ENCODE results near the gene TRAPPC12. TPM values are rescaled to one million over a fixed set of nuclear protein-coding genes. Genes with fewer than 3 reads are reported as not detected.
A peak's percentile ranks its signal among the peaks of the same experiment; 100 is the strongest.

The TRAPPC12 gene
- total RNA-seq, 1 donor from 2014 or later, result 173 TPM

DNA sequence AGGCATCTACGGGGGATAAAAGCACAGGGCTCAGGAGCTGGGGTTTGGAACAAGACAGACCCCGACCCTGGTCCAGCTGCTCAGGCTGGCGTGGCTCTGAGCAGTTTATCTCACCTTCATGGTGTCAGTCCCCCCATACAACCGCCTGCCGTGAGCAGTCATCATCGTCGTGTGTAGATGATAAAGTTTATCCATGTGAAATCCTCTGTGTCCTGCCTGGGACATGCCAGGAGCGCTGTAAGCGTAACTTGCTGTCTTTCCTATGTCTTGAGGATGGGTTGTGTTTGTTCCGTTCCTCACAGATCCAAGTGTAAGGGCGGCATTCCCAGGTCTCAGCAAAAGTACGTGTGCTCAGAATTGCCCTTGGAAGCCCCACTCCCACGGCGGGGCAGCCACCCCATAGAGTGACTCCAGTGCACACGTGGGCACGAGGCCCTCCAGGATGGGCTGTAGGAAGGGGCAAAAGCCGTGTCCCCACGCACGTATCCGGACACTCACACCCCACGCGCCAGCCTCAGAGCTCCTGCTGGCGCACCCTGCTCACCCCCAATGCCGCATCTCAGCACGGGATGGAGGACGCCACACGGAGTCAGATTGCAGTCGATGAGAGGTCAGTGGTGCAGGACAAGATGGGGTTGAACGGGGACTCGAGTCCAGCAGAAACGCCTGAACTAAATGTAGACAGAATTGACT is 88.9 kb downstream of the TRAPPC12 start:
- DNase-seq (ENCODE audit: low spot score), result no peak

DNA sequence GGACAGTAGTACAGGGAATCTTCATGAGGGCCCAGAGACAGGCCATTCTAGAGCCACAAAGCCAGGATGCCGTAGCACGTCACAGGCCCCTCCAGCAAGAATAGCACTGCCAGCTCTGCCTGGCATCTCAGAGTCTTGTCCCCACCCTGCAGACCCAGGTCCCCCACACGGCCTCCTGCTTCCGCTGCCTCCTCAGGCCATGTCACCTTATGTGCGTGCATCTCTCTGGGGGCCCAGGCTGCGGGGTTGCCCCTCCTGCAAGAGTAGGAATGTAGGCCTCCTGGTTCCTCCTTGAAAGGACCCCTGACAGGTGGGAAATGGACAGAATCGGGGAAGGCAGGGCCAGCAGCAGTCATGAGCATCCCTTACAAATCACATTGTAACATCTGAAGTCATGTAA is 90.0 kb downstream of the TRAPPC12 start:
- no peak for DNase-seq (ENCODE audit: low spot score)

DNA sequence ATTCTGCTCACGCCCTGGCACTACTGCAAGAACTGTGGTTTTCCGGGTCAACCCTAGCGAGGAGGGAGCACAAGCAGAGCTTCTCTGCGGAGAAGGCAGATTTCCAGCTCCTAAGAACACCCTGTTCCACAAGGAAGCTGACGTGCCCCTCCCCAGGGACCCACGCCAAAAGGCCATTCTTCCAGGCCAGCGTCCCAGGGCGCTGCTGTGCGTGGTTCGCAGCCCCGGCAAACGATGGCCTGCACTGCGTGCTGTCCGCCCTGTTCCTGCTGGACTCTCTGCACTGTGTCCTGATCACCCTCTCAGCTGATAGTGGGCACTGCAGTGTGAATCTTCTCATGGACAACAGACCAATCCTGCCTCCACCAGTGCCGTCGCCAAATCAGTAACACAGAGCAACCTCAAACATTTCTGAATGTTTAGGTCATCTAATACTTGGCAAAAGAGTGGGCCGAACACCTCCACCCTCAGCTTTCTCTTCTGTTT is 90.7 kb downstream of the TRAPPC12 start:
- no peak for DNase-seq (ENCODE audit: low spot score)

GRCh38 chr2:3470856-3471737 is 91.6 kb downstream of the TRAPPC12 start:
- no peak for DNase-seq (ENCODE audit: low spot score)

DNA sequence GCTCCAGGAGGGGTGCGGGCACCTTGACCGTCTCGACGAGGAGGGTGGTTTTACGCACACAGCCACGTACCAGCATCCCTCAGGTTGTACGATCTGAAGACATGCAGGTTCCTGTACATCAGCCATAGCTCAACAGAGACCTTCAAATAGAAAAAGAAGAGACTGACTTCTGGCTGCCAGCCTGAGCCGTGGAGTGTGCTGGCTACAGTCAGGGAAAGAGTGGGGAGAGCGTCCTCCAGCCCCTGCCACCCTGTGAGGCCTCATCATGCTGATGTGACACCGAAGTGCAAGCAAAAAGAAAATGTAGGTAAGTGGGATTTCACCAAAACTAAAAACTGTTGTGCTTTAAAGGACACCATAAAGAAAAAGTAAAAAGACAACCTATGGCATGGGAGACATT is 92.8 kb downstream of the TRAPPC12 start:
- no peak for DNase-seq (ENCODE audit: low spot score)

DNA sequence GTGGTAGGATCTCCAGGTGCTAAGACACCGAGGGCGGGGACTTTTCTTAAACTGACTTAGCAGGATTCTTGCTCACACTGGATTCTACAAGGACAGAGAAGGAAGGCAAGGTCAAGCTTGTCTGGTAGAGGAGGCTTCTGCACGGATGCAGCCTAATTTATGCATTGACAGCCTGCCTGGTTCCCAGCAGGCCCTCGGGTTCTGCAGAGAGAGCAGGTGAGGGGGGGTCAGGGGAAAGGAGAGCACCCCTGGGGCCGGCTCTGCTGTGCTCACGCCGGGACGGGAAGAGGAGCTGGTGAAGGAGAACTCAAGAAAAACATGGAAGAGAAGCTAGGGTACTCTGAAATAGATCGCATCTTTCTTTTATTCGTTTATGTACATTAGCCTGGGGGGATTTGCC is 93.5 kb downstream of the TRAPPC12 start:
- no peak for DNase-seq (ENCODE audit: low spot score)

GRCh38 chr2:3475771-3476170 is 96.3 kb downstream of the TRAPPC12 start:
- no peak for DNase-seq (ENCODE audit: low spot score)

DNA sequence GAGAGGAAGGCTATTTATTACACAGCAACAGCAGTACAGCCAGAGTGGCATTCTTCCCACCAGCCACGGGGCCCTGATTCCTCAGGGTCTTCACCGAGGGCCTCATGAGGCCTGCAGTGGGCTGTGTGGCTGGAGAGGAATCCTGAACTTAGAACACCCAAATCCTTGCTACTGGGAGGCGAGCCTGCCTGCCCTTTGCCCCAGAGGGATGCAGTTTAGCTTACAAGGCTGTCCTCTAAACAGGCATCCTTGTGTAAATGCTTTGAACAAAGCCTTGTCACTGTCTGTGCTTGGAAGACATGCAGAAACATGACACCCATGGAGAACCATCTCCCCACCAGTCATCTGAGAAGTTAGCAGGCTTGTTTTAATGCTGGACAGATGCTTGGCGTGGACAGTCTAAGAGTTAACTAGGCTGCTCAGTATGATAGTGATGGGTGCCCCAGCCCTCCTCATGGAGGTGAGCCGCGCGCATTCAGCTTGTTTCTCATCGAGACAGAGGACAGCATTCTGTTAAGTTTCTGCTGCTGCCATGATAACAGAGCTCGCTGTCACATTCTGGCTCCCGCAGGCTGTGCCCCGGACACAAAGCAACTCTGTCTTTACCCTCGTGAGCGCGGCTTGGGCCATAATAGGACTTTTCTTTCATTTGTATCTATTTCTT is 97.0 kb downstream of the TRAPPC12 start:
- no peak for DNase-seq (ENCODE audit: low spot score)

GRCh38 chr2:3476985-3477327 is 97.5 kb downstream of the TRAPPC12 start:
- DNase-seq (ENCODE audit: low spot score), result no peak

- no peak for DNase-seq (ENCODE audit: low spot score)
These were observed 99.4 kb downstream of the TRAPPC12 start for GRCh38 chr2:3478846-3479385.

DNA sequence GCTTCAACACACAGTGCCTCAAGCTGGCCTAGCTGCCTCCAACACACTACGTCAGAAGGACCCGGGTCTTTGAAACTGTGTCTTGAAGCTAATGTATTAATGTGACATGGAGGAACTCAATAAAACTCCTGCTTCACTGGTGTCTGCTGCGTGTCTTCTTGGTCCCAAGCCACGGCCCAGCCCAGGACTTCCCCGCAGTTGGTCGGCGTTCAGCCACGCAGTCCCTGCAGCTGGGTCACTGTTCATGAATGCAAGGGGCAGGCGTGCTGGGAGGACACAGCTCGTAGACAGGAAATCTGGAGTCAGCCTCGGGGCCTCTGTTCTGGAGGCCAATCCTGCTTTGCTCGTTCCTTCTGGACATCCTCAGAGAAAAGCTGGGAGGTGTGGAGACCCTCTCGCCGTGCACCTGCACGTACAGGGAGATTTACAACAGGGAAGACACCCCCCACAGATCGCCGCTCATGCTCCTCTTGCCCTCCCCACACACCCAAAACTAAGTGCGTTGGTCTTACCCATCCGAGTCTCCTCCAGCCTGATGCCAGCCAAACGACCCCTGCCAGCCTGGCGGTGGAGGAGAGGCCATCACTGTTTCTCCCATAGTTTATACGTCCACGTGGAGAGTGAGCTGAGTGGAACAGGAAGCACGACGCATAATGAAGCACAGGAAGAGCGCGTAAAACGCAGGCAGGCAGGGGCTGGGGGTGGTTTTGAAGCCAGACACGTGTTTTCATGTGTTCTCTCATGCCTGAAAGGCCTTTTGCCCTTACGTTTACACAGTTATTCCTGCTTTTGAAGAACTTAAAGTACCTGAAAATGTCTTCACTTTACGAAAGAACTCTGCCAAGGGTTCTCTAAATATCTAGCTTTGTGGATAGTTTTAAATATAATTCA is 100.2 kb downstream of the TRAPPC12 start:
- no peak for DNase-seq (ENCODE audit: low spot score)

GRCh38 chr2:3480352-3481010 is 101.0 kb downstream of the TRAPPC12 start:
- peak; percentile 64 for DNase-seq (ENCODE audit: low spot score)

DNA sequence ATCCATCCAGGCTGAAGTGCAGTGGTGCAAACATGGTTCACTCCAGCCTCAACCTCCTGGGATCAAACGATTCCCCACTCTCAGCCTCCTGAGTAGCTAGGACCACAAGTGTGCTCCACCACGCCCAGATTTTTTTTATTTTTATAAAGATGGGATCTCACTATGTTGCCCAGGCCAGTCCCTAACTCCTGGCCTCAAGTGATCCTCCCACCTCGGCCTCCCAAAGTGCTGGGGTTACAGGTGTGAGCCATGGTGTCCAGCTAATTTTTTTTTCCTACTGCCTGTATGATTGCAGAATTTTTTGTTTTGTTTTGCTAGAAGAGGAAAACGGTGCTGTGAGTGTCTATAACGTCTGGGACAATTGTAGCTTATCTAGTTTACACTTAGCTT is 101.5 kb downstream of the TRAPPC12 start:
- no peak for DNase-seq (ENCODE audit: low spot score)

- no peak for DNase-seq (ENCODE audit: low spot score)
These were observed 102.4 kb downstream of the TRAPPC12 start for GRCh38 chr2:3481736-3482362.

DNA sequence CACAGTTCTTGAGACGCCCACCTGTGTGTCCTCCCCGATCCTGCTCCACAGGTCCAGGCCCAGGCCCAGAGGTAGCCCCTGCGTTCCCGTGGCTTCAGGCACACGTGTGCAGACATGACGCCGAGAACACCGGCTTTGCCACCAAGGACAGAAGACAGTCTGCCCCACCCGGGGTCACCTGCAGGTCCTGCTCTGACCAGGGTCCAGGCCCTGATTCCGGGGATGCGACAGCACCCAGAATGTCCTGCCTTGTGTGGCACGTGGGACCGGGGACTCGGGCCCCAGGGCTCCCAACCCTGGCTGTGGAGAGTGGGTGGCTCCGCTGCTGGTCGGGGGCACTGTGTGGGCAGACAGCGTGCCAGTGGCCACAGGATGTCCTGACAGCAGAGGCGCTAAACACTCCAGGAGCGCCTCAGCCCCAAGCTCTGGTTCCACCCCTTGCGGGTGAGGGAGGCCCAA is 102.9 kb downstream of the TRAPPC12 start:
- no peak for DNase-seq (ENCODE audit: low spot score)

DNA sequence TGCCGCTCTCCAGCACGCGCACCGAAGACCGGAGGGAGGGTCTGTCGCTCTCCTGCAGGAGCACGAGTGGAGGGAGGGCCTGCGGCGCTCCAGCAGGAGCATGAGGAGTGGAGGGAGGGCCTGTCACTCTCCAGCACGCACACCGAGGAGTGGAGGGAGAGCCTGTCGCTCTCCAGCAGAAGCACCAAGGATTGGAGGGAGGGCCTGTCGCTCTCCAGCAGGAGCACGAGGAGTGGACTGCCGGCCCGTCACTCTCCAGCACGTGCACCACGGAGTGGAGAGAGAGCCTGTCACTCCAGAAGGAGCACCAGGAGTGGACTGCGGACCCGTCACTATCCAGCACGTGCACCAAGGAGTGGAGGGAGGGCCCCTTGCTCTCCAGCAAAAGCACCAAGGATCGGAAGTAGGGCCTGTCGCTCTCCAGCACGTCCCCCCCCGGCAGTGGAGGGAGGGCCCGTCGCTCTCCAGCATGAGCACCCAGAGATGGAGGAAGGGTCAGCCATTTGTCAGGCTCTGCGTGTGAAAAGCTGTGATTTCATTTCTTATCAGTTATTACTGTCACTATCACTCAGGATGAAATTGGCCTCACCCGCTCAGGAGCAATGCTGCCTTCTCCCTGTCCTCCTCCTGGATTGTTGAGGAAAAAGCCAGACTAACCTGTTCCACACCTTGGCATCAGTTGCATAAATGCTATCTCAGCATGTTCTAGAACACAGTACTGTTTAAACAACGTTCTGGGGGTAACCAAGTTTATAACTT is 103.9 kb downstream of the TRAPPC12 start:
- DNase-seq (ENCODE audit: low spot score), result peak; percentile 75

DNA sequence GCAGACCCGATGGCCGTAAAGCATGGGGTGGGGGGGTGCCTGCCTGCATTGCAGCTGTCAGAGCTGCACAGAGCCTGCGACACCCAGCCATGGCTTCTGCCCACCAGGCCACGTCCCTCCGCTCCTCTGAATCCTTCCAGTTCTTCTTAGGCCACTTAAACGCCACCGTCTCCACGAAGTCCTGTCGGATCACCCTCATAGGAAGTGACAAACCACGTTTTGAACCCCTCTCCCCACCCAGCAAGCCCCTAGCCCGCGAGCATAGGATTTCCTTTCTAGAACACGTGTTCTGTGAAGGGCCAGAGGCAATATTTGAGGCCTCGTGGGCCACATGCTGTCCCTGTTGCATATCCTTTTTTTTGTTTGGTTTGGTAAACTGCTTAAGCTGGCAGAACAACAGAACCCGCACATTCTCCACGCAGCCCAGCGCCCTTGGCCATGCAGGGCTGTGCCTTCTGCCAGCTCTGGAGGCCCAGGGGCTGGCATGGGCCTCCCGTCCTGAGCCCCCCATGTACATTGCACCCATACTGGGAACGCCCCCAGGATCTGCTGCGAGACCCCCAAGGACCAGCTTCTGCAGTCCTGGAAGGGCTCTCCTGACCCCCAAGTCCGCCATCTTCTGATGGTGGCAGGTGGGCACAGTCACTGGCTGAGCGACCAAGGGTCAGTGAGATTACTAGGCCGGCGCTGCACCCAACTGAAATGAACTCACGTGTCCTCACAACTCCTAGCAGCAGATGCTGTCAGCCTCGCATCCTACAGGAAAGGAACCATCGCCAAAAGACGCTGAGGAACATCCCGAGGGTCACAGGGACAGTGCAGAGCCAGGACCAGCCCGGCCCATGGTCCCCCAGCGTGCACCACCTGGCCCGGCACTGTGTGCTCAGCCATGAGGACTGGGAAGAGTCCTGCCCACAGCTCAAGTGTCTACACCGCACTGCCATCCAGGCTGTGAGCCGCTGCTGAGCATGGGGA is 104.8 kb downstream of the TRAPPC12 start:
- no peak for DNase-seq (ENCODE audit: low spot score)

- no peak for DNase-seq (ENCODE audit: low spot score)
These were observed 105.7 kb downstream of the TRAPPC12 start for GRCh38 chr2:3485166-3485565.
